ENCODE data around the gene STK35. TPM values are rescaled to one million over a fixed set of nuclear protein-coding genes. Genes with fewer than 3 reads are reported as not detected.

The STK35 gene
- total RNA-seq, 4 donors from 2014 or later: 13.3 to 26.1 (median 20.5) TPM

DNA sequence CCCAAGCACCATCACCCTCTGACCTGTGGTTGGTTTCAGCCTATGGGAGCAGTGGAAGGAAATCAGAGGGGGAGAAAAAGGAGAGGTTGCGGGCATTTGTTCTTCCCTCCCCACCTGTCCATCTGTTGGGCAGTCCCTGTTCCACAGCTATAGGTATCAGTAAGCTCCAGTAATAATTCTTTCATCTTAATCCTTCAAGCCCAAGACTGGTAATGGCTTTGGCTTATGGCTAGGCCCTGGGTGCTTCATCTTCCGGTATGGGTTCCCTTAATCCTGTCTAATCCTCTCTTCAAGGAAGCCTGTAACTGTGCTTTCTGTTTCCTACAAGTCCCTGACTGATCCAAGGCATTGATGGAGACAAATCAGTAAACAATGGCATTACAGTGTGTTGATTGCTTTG is 42.2 kb upstream of the STK35 start:
- TF ChIP-seq EP300 (IDR thresholded peaks at IDR 0.05): no peak
- TF ChIP-seq, protein P1, sequence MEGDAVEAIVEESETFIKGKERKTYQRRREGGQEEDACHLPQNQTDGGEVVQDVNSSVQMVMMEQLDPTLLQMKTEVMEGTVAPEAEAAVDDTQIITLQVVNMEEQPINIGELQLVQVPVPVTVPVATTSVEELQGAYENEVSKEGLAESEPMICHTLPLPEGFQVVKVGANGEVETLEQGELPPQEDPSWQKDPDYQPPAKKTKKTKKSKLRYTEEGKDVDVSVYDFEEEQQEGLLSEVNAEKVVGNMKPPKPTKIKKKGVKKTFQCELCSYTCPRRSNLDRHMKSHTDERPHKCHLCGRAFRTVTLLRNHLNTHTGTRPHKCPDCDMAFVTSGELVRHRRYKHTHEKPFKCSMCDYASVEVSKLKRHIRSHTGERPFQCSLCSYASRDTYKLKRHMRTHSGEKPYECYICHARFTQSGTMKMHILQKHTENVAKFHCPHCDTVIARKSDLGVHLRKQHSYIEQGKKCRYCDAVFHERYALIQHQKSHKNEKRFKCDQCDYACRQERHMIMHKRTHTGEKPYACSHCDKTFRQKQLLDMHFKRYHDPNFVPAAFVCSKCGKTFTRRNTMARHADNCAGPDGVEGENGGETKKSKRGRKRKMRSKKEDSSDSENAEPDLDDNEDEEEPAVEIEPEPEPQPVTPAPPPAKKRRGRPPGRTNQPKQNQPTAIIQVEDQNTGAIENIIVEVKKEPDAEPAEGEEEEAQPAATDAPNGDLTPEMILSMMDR (IDR thresholded peaks at IDR 0.05): no peak
- TF ChIP-seq POLR2A (IDR thresholded peaks at IDR 0.05): no peak
- no peaks in the 10 kb centered on the region for H3K36me3 ChIP-seq
- 78 to 82% methylated on average over 2 of the region's 2 CpGs for WGBS, 2 donors

DNA sequence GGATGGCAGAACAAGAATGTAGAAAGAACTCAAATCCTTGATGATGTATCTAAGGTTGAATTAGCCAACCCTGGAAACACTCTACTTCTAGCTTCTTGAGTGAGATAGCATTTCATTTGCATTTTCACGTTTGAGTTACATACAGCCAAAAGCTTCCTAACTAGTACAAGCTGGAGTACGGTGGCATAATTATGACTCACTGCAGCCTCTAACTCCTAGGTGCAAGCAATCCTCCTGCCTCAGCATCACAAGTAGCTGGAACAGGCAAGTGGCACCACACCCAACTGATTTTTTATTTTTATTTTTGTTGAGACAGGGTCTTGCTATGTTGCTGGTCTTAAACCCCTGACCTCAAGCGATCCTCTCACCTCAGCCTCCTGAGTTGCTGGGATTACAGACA is 36.5 kb upstream of the STK35 start:
- no peaks in the 10 kb centered on the region for H3K27me3 ChIP-seq
- H3K4me1 ChIP-seq: no peaks in the 10 kb centered on the region
- 61 to 64% methylated on average over 3 of the region's 3 CpGs for WGBS, 2 donors
- H3K36me3 ChIP-seq: no peaks in the 10 kb centered on the region
- H3K27ac ChIP-seq: no peak overlapping the region
- no peak for DNase-seq (ENCODE audit: low spot score in 2 of 2)
- H3K9me3 ChIP-seq: no peaks in the 10 kb centered on the region
- no peak overlapping the region for H3K4me3 ChIP-seq
- TF ChIP-seq POLR2A (IDR thresholded peaks at IDR 0.05): no peak
- TF ChIP-seq EP300 (IDR thresholded peaks at IDR 0.05): no peak
- TF ChIP-seq, protein P1 (IDR thresholded peaks at IDR 0.05): no peak

More for the DNA sequence above, 42.2 kb upstream of the STK35 start:
- Histone ChIP-seq H3K27me3 (no peaks in the 10 kb centered on the region), H3K27ac (no peak overlapping the region), H3K4me1 (no peaks in the 10 kb centered on the region), H3K4me3 (no peak overlapping the region), H3K9me3 (peaks cover 0 to 10% (median 0%) of the 10 kb centered on the region in 4 donors)
- DNase-seq (ENCODE audit: low spot score in 2 of 2): no peak

DNA sequence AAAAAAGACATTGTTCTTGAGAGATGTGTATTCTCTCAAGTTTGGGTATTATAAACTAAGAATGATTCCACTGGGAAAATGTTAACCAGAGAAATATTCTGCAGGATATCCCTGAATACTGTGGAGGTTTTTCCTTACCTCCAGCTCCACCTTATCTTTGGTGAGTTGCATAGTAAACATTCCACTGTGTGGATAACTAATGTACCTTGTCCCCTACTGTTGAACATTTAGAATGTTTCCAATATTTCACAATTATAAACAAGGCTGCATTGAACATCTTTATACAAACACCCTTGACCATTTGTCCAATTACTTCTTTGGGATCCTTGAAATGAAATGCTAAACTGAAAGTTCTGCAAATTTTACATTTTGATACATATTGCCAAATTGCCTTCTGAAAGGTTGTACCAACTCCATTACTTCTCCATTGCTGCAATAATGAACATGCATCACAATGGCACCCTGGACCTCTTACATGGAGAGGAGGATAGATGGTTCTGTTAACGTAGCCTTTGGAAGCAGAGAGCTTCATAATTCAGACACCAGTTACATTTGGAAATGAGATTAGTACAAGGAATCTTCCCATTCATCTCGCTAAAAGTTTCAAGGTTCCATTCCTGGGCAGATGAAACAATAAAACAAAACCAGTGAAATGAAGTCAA is 35.0 kb upstream of the STK35 start:
- no peaks in the 10 kb centered on the region for H3K27me3 ChIP-seq
- H3K4me1 ChIP-seq: no peaks in the 10 kb centered on the region
- no peak overlapping the region for H3K27ac ChIP-seq
- H3K9me3 ChIP-seq: peaks cover 0 to under 1% (median 0%) of the 10 kb centered on the region in 4 donors
- TF ChIP-seq EP300 (IDR thresholded peaks at IDR 0.05) (no peak), POLR2A (IDR thresholded peaks at IDR 0.05) (no peak)
- TF ChIP-seq, protein P1 (IDR thresholded peaks at IDR 0.05): no peak
- WGBS, 2 donors: 81 to 82% methylated on average over 2 of the region's 2 CpGs
- no peaks in the 10 kb centered on the region for H3K36me3 ChIP-seq
- H3K4me3 ChIP-seq: no peak overlapping the region
- DNase-seq (ENCODE audit: low spot score in 2 of 2): no peak

DNA sequence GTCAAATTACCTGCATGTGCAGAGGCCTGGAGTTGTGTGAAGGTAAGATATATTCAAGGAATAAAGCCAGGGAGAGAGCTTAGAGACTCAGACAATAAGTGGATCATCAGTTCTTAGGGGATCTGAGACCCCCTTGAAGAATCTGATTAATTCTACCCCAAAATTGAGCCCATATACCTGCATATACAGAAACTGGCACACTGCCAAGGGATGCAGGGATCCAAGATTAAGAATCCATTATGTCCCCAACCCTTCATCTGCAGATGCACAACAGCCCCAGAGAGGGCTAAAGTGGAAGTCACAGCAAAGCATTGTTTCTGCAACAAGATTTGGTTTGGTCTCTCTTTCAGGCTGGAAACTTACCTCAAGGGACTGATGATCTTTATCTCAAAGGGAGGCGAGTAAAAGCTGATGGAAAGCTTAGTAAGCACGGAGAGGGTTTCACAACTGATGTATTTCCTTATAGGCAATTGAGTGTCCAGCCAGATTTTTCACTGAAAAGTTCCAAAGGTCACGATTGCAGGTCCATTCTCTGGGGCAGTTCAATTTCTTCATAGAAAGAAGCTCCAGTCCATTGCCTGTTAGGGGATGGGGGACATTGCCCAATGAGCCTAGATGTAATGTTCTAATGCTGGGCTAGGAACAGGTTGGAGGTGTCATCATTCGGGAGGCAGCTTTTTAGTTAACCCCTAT is 20.9 kb upstream of the STK35 start:
- WGBS, 2 donors: 61 to 66% methylated on average over 4 of the region's 4 CpGs

More for the DNA sequence above, 20.9 kb upstream of the STK35 start:
- Histone ChIP-seq H3K27ac (no peak overlapping the region), H3K9me3 (peaks cover 0 to 5% (median 0%) of the 10 kb centered on the region in 4 donors), H3K4me1 (no peaks in the 10 kb centered on the region), H3K27me3 (peaks cover 0 to 11% of the 10 kb centered on the region in 2 donors), H3K36me3 (no peaks in the 10 kb centered on the region), H3K4me3 (no peak overlapping the region)
- DNase-seq (ENCODE audit: low spot score in 2 of 2): no peak
- TF ChIP-seq, protein P1 (IDR thresholded peaks at IDR 0.05): no peak
- TF ChIP-seq POLR2A (IDR thresholded peaks at IDR 0.05) (no peak), EP300 (IDR thresholded peaks at IDR 0.05) (no peak)

All from tibial nerve (tissue), 4 donors.